HepG2 (cell line): ENCODE measurements around the gene TM4SF1. TPM values are rescaled to one million over a fixed set of nuclear protein-coding genes. Genes with fewer than 3 reads are reported as not detected.

Experiments used
- ERF ChIP-seq: IDR thresholded peaks from 2 replicates; pipeline ENCODE4 v1.6.1; 2018; ENCODE audit warnings: missing biosample characterization, missing genetic modification reagents
- ETV5 ChIP-seq: IDR thresholded peaks from 2 replicates; pipeline ENCODE4 v1.6.1; 2018; ENCODE audit warnings: missing biosample characterization, missing genetic modification reagents, inconsistent platforms, borderline replicate concordance
- MEIS2 ChIP-seq: sonication (generic); formaldehyde crosslinking; IDR thresholded peaks from 2 replicates; pipeline ENCODE4 v1.9.0; 2021; ENCODE audit warnings: mild to moderate bottlenecking, missing genetic modification reagents
- NCOA5 ChIP-seq: sonication (generic); formaldehyde crosslinking; IDR thresholded peaks from 2 replicates; pipeline ENCODE4 v1.4.0; 2020; ENCODE audit warnings: missing genetic modification reagents
- PITX1 ChIP-seq: sonication (generic); formaldehyde crosslinking; IDR thresholded peaks from 2 replicates; pipeline ENCODE4 v1.5.1; 2020; ENCODE audit warnings: mild to moderate bottlenecking, missing genetic modification reagents
- SAFB2 ChIP-seq: sonication (generic); formaldehyde crosslinking; IDR thresholded peaks from 2 replicates; pipeline ENCODE4 v1.5.1; 2020; ENCODE audit warnings: missing genetic modification reagents, low read depth, mild to moderate bottlenecking, borderline replicate concordance
- SRSF4 ChIP-seq: fragments of 200-400 bp; formaldehyde crosslinking; IDR thresholded peaks from one replicate; pipeline ENCODE4 v1.6.1; 2018; ENCODE audit warnings: mild to moderate bottlenecking, low read depth, low read length, moderate library complexity; ENCODE audit not compliant: poor library complexity, severe bottlenecking
- ZBED4 ChIP-seq: sonication (generic); formaldehyde crosslinking; IDR thresholded peaks from 2 replicates; pipeline ENCODE4 v1.4.0; 2020; ENCODE audit warnings: missing genetic modification reagents, borderline replicate concordance
- ZNF207 ChIP-seq: fragments of 450-650 bp; IDR thresholded peaks from 2 replicates; pipeline ENCODE4 v1.6.1; 2016; ENCODE audit warnings: antibody characterized with exemption, borderline replicate concordance
- ZNF574 ChIP-seq: sonication (generic); formaldehyde crosslinking; IDR thresholded peaks from 2 replicates; pipeline ENCODE4 v1.4.0; 2020; ENCODE audit warnings: missing genetic modification reagents
- ZNF777 ChIP-seq: sonication (generic); formaldehyde crosslinking; IDR thresholded peaks from 2 replicates; pipeline ENCODE4 v1.4.0; 2020; ENCODE audit warnings: missing genetic modification reagents
- polyA plus RNA-seq, 8 experiments: library from polyadenylated mRNA; depleted of rRNA in 3 of 8; stranded (reverse) in 7 of 8; unstranded in 1 of 8; fragments of >200 nt; fragmentation: Illumina TruSeq in 4 of 8; extraction: Trizol in 4 of 8; gene quantifications; 2 replicates each; pipeline versions ENCODE4 v1.2.1 to v1.2.3, GENCODE V29; 2011 to 2016; ENCODE audit warnings: low read depth in 4 of 8, missing spikeins in 1 of 8, mixed read lengths in 1 of 8; ENCODE audit not compliant: insufficient read depth in 1 of 8
- total RNA-seq, 5 experiments: library from RNA; depleted of rRNA; stranded (reverse); fragments of >200 nt; fragmentation: Illumina TruSeq; extraction: Trizol; gene quantifications; 2 replicates each; pipeline ENCODE4 v1.2.3, GENCODE V29; 2016; ENCODE audit warnings: low read depth in 1 of 5
- TF ChIP-seq, protein P1 (sequence below): sonication (generic); formaldehyde crosslinking; IDR thresholded peaks from 2 replicates; pipeline ENCODE4 v1.4.0; 2020; ENCODE audit warnings: low read depth, missing genetic modification reagents
- TF ChIP-seq, protein P2 (sequence below): sonication (generic); formaldehyde crosslinking; IDR thresholded peaks from 2 replicates; pipeline ENCODE4 v1.4.0; 2020; ENCODE audit warnings: missing genetic modification reagents
- TF ChIP-seq, protein P3 (sequence below): sonication (generic); formaldehyde crosslinking; IDR thresholded peaks from 2 replicates; pipeline ENCODE4 v1.5.1; 2020; ENCODE audit warnings: mild to moderate bottlenecking, missing genetic modification reagents

Gene TM4SF1
- total and polyA plus RNA-seq, 2 of the 13 experiments (the other 11 are each of a cell fraction or from before 2014, with no cell fraction given) = 431 to 1,359 TPM

DNA sequence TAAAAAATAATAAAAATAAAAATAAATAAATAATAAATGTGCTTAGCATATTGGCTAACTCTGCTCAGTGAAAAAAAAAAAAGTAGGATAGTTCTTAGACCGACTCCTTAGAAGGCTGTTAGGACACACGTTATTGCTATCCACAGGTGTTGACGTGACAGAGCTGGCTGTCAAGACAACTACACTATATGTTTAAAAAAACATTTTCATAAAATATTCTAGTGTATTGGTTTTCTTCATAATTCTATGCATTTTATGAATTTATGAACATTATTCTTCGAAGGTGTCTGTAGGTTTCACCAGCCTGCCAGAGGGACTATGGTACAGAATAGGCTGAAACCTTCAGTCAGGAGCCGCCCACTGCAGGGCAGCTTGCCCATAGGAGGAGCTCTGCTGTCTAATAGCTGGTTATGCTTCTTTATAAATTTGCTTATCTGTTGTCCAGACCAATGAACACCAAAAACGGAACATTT is 9.2 kb downstream of the TM4SF1 start (continued):
- TF ChIP-seq, protein P1, sequence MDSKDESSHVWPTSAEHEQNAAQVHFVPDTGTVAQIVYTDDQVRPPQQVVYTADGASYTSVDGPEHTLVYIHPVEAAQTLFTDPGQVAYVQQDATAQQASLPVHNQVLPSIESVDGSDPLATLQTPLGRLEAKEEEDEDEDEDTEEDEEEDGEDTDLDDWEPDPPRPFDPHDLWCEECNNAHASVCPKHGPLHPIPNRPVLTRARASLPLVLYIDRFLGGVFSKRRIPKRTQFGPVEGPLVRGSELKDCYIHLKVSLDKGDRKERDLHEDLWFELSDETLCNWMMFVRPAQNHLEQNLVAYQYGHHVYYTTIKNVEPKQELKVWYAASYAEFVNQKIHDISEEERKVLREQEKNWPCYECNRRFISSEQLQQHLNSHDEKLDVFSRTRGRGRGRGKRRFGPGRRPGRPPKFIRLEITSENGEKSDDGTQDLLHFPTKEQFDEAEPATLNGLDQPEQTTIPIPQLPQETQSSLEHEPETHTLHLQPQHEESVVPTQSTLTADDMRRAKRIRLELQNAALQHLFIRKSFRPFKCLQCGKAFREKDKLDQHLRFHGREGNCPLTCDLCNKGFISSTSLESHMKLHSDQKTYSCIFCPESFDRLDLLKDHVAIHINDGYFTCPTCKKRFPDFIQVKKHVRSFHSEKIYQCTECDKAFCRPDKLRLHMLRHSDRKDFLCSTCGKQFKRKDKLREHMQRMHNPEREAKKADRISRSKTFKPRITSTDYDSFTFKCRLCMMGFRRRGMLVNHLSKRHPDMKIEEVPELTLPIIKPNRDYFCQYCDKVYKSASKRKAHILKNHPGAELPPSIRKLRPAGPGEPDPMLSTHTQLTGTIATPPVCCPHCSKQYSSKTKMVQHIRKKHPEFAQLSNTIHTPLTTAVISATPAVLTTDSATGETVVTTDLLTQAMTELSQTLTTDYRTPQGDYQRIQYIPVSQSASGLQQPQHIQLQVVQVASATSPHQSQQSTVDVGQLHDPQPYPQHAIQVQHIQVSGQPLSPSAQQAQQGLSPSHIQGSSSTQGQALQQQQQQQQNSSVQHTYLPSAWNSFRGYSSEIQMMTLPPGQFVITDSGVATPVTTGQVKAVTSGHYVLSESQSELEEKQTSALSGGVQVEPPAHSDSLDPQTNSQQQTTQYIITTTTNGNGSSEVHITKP = no peak
- TF ChIP-seq MEIS2 = no peak
- no peak for TF ChIP-seq ZBED4
- no peak for TF ChIP-seq ZNF207
- no peak for TF ChIP-seq PITX1
- TF ChIP-seq ERF (CRISPR knock-in tag) = no peak
- TF ChIP-seq ZNF574 (CRISPR knock-in tag) = no peak
- TF ChIP-seq, protein P2, sequence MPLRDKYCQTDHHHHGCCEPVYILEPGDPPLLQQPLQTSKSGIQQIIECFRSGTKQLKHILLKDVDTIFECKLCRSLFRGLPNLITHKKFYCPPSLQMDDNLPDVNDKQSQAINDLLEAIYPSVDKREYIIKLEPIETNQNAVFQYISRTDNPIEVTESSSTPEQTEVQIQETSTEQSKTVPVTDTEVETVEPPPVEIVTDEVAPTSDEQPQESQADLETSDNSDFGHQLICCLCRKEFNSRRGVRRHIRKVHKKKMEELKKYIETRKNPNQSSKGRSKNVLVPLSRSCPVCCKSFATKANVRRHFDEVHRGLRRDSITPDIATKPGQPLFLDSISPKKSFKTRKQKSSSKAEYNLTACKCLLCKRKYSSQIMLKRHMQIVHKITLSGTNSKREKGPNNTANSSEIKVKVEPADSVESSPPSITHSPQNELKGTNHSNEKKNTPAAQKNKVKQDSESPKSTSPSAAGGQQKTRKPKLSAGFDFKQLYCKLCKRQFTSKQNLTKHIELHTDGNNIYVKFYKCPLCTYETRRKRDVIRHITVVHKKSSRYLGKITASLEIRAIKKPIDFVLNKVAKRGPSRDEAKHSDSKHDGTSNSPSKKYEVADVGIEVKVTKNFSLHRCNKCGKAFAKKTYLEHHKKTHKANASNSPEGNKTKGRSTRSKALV = no peak
- no peak for TF ChIP-seq NCOA5
- TF ChIP-seq SRSF4 = no peak
- no peak for TF ChIP-seq ZNF777 (CRISPR knock-in tag)
- TF ChIP-seq, protein P3, sequence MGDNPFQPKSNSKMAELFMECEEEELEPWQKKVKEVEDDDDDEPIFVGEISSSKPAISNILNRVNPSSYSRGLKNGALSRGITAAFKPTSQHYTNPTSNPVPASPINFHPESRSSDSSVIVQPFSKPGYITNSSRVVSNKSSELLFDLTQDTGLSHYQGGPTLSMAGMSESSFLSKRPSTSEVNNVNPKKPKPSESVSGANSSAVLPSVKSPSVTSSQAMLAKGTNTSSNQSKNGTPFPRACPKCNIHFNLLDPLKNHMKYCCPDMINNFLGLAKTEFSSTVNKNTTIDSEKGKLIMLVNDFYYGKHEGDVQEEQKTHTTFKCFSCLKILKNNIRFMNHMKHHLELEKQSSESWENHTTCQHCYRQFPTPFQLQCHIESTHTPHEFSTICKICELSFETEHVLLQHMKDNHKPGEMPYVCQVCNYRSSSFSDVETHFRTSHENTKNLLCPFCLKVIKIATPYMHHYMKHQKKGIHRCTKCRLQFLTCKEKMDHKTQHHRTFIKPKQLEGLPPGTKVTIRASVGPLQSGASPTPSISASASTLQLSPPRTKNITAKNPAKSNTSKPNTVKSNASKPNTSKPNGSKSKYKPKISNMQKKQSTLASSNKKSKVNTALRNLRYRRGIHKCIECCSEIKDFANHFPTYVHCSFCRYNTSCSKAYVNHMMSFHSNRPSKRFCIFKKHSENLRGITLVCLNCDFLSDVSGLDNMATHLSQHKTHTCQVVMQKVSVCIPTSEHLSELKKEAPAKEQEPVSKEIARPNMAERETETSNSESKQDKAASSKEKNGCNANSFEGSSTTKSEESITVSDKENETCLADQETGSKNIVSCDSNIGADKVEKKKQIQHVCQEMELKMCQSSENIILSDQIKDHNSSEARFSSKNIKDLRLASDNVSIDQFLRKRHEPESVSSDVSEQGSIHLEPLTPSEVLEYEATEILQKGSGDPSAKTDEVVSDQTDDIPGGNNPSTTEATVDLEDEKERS (CRISPR knock-in tag) = no peak
- TF ChIP-seq SAFB2 (CRISPR knock-in tag) = no peak
- no peak for TF ChIP-seq ETV5 (CRISPR knock-in tag)
